NT2/D1 (cell line): ENCODE measurements around the gene TSG101.

Source experiments
- YY1 ChIP-seq: IDR thresholded peaks from 2 replicates; pipeline ENCODE4 v1.6.1; 2011; ENCODE audit not compliant: insufficient read length, insufficient read depth
- ZNF274 ChIP-seq: IDR thresholded peaks from 2 replicates; pipeline ENCODE4 v1.6.1; 2011; ENCODE audit warnings: mild to moderate bottlenecking, low read depth, low read length

DNA sequence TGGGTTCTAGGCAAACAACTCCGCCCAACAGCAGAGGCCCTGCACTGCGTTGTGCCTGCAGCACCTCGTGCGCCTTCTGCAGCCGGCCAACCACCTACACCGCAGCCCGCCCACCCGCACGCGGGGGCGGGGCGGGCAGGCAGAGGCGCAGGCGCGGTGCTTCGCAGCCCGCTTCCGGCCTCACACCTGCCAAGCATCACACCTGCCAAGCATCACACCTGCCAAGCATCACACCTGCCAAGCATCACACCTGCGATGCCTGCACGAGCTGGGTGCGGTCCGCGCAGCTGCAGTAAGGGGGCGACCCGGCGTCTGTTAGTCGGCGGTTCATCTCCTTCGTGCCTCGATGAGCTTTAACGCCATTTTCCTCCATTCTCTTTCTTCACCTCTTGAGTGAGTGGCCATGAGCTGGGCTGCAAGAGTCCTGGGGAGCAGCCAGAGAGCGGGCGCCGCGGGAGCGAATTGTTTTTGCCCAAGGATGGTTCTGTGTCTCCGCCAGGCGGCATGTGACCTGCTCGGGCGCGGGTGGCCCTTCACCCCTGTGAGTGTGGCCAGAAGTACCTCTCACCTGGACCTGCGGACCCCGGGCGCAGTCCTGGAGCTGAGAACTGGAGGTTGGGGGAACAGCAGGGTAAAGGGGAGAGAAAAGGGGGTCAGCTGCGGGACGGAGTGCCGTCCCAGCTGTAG, 70.9 kb downstream of the TSG101 start, which contains the start of gene LDHAL6A:
- TF ChIP-seq YY1 (no peak), ZNF274 (no peak)
